SK-N-SH (cell line): ENCODE data around the gene GTSF1L. TPM values are rescaled to one million over a fixed set of nuclear protein-coding genes. Genes with fewer than 3 reads are reported as not detected.

Source experiments
- CTCF ChIA-PET: fragments of 300-600, 350-600 bp; formaldehyde crosslinking; extraction: SDS; loops from one replicate; lab custom pipeline; 2021; lab: Yijun Ruan, JAX
- POLR2A ChIA-PET: fragments of 350-600 bp; sonication (Branson Sonifier 250); formaldehyde crosslinking; extraction: SDS; loops from one replicate; lab custom pipeline; 2020; ENCODE audit warnings: antibody characterized with exemption, inconsistent platforms; lab: Yijun Ruan, JAX
- DNase-seq: peaks from one replicate; pipeline ENCODE4 v3.0.0; 2012
- H2AFZ ChIP-seq: fragments of 200-600 bp; sonication (generic); 2 replicates; pipeline ENCODE4 v1.8.1; 2016; ENCODE audit warnings: antibody characterized with exemption, mild to moderate bottlenecking, low read depth
- H3F3A ChIP-seq: fragments of 200-600 bp; sonication (generic); replicated peaks from 2 replicates; pipeline ENCODE3; 2016; ENCODE audit warnings: antibody characterized with exemption, mild to moderate bottlenecking; ENCODE audit not compliant: insufficient read depth
- H3K27ac ChIP-seq, 2 experiments: fragments of 200-500 bp in 1 of 2; fragments of 200-600 bp in 1 of 2; sonication (Bioruptor generic) in 1 of 2; sonication (generic), shearing (Covaris generic) in 1 of 2; 2 replicates each; pipeline versions ENCODE4 v1.5.1 to v1.6.1; 2014 to 2016; ENCODE audit warnings: low read depth in 2 of 2, inconsistent platforms in 1 of 2, low read length in 1 of 2, mild to moderate bottlenecking in 1 of 2, mixed read lengths in 1 of 2
- H3K27me3 ChIP-seq: fragments of 200-600 bp; sonication (generic), shearing (Covaris generic); 2 replicates; pipeline ENCODE4 v1.6.1; 2016; ENCODE audit warnings: mixed run types; ENCODE audit not compliant: insufficient read depth
- H3K36me3 ChIP-seq, 2 experiments: fragments of 200-500 bp in 1 of 2; fragments of 200-600 bp in 1 of 2; sonication (Bioruptor generic) in 1 of 2; sonication (generic) in 1 of 2; replicated peaks in 1 of 2; 2 replicates each; pipeline versions ENCODE3 to v1.5.1; 2014 to 2016; ENCODE audit warnings: low read length in 1 of 2, mild to moderate bottlenecking in 1 of 2; ENCODE audit not compliant: insufficient read depth in 2 of 2, control insufficient read depth in 1 of 2
- H3K4me1 ChIP-seq, 2 experiments: fragments of 200-500 bp in 1 of 2; fragments of 200-600 bp in 1 of 2; sonication (Bioruptor generic) in 1 of 2; sonication (generic), shearing (Covaris generic) in 1 of 2; 2 replicates each; pipeline versions ENCODE4 v1.5.1 to v1.6.1; 2014 to 2016; ENCODE audit warnings: low read depth in 1 of 2, low read length in 1 of 2, mixed run types in 1 of 2; ENCODE audit not compliant: insufficient read depth in 2 of 2, control insufficient read depth in 1 of 2
- H3K4me2 ChIP-seq: fragments of 200-600 bp; sonication (generic), shearing (Covaris generic); 2 replicates; pipeline ENCODE4 v1.6.1; 2017; ENCODE audit warnings: mixed run types
- H3K4me3 ChIP-seq, 2 experiments: fragments of 200-500 bp in 1 of 2; fragments of 200-600 bp in 1 of 2; sonication (Bioruptor generic) in 1 of 2; sonication (generic), shearing (Covaris generic) in 1 of 2; 2 replicates each; pipeline versions ENCODE4 v1.5.1 to v1.8.1; 2014 to 2016; ENCODE audit warnings: low read depth in 2 of 2, inconsistent platforms in 1 of 2, low read length in 1 of 2, mild to moderate bottlenecking in 1 of 2, mixed read lengths in 1 of 2, moderate library complexity in 1 of 2
- H3K79me2 ChIP-seq: fragments of 200-600 bp; sonication (generic); 2 replicates; pipeline ENCODE4 v1.8.1; 2017; ENCODE audit warnings: mild to moderate bottlenecking; ENCODE audit not compliant: insufficient read depth
- H3K9ac ChIP-seq: fragments of 200-600 bp; sonication (generic); 2 replicates; pipeline ENCODE4 v1.6.1; 2017; ENCODE audit warnings: mixed run types
- H3K9me2 ChIP-seq: fragments of 200-600 bp; sonication (generic); 2 replicates; pipeline ENCODE4 v1.6.1; 2017; ENCODE audit warnings: mixed run types
- H3K9me3 ChIP-seq: fragments of 200-600 bp; sonication (generic); 2 replicates; pipeline ENCODE4 v1.6.1; 2017; ENCODE audit warnings: mixed run types, mild to moderate bottlenecking, moderate library complexity
- H4K20me1 ChIP-seq: fragments of 200-600 bp; sonication (generic); 2 replicates; pipeline ENCODE4 v1.6.1; 2017; ENCODE audit warnings: mild to moderate bottlenecking, mixed run types; ENCODE audit not compliant: insufficient read depth
- FOSL2 ChIP-seq: IDR thresholded peaks from 2 replicates; pipeline ENCODE4 v1.4.0; 2012; ENCODE audit warnings: low read depth, mild to moderate bottlenecking, moderate library complexity, borderline replicate concordance
- JUND ChIP-seq: IDR thresholded peaks from 2 replicates; pipeline ENCODE4 v1.4.0; 2012
- NRF1 ChIP-seq: IDR thresholded peaks from 2 replicates; pipeline ENCODE4 v1.6.1; 2012; ENCODE audit warnings: low read depth, mild to moderate bottlenecking, low read length
- RAD21 ChIP-seq: IDR thresholded peaks from 2 replicates; pipeline ENCODE4 v1.6.1; 2012; ENCODE audit warnings: mild to moderate bottlenecking, low read length
- RXRA ChIP-seq: IDR thresholded peaks from 2 replicates; pipeline ENCODE4 v1.4.0; 2012; ENCODE audit warnings: low read depth, mild to moderate bottlenecking, borderline replicate concordance
- SMC3 ChIP-seq: IDR thresholded peaks from 2 replicates; pipeline ENCODE4 v1.6.1; 2012; ENCODE audit warnings: low read depth, low read length, improper control_type of control experiment
- TCF12 ChIP-seq: IDR thresholded peaks from 2 replicates; pipeline ENCODE4 v1.4.0; 2012
- YY1 ChIP-seq: IDR thresholded peaks from 2 replicates; pipeline ENCODE4 v1.4.0; 2012; ENCODE audit warnings: low read depth, mild to moderate bottlenecking
- WGBS: methylation state at CpG from one replicate; pipeline ENCODE4 v1.1.6; 2017; ENCODE audit warnings: low lambda C conversion rate; 5-methylcytosine and 5-hydroxymethylcytosine counted together
- polyA plus RNA-seq, 3 experiments: library from polyadenylated mRNA; depleted of rRNA; stranded (reverse); fragments of >200 nt; gene quantifications; 2 replicates each; pipeline ENCODE4 v1.2.3, GENCODE V29; 2012
- TF ChIP-seq, protein P1 (sequence below): IDR thresholded peaks from 2 replicates; pipeline ENCODE4 v1.6.1; 2012; ENCODE audit warnings: mild to moderate bottlenecking, low read depth, low read length, moderate library complexity
- TF ChIP-seq, protein P2 (sequence below): IDR thresholded peaks from 2 replicates; pipeline ENCODE4 v1.4.0; 2012; ENCODE audit warnings: low read depth, borderline replicate concordance
- TF ChIP-seq, protein P3 (sequence below): fragments of 200-600 bp; sonication (generic); IDR thresholded peaks from 2 replicates; pipeline ENCODE4 v1.6.1; 2017; ENCODE audit warnings: antibody characterized with exemption, mild to moderate bottlenecking, moderate library complexity
- TF ChIP-seq, protein P4 (sequence below): IDR thresholded peaks from 2 replicates; pipeline ENCODE4; 2012

Gene GTSF1L
- polyA plus RNA-seq, 1 of the 3 experiments (the other 2 are of a cell fraction) = not detected

DNA sequence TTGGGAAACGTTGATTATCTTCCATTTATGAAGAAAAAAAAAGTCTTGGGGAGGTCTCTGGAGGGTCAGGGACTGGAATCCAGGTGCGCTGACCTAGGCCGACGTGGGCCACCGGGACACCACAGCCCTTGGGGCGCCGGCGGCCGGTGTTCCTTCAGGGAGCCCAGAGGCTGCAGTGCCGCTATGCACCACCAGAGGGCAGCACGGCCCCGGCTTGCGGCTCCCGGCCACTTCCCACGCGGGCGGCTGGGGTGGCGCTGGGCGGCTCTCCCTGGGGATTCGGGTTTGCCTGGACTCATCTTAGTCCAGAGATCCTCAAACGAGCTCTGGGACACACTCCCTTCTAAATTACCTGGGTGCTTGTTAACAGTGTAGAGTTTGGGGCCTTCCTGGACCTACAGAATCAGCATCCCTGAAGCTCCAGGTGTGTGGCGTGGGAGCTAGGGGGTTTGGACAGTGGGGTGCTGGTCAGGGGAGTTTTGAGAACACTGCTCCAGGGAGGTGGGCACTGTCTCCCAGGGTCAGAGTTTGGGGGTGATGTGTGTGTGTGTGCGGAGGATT lies 23.0 kb upstream of the GTSF1L start:
- H3K27ac ChIP-seq = no peak overlapping the region
- TF ChIP-seq, protein P1, sequence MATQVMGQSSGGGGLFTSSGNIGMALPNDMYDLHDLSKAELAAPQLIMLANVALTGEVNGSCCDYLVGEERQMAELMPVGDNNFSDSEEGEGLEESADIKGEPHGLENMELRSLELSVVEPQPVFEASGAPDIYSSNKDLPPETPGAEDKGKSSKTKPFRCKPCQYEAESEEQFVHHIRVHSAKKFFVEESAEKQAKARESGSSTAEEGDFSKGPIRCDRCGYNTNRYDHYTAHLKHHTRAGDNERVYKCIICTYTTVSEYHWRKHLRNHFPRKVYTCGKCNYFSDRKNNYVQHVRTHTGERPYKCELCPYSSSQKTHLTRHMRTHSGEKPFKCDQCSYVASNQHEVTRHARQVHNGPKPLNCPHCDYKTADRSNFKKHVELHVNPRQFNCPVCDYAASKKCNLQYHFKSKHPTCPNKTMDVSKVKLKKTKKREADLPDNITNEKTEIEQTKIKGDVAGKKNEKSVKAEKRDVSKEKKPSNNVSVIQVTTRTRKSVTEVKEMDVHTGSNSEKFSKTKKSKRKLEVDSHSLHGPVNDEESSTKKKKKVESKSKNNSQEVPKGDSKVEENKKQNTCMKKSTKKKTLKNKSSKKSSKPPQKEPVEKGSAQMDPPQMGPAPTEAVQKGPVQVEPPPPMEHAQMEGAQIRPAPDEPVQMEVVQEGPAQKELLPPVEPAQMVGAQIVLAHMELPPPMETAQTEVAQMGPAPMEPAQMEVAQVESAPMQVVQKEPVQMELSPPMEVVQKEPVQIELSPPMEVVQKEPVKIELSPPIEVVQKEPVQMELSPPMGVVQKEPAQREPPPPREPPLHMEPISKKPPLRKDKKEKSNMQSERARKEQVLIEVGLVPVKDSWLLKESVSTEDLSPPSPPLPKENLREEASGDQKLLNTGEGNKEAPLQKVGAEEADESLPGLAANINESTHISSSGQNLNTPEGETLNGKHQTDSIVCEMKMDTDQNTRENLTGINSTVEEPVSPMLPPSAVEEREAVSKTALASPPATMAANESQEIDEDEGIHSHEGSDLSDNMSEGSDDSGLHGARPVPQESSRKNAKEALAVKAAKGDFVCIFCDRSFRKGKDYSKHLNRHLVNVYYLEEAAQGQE = 0 out of 2 replicates have a peak, but pooled peaks have one; percentile 13
- TF ChIP-seq, protein P2, sequence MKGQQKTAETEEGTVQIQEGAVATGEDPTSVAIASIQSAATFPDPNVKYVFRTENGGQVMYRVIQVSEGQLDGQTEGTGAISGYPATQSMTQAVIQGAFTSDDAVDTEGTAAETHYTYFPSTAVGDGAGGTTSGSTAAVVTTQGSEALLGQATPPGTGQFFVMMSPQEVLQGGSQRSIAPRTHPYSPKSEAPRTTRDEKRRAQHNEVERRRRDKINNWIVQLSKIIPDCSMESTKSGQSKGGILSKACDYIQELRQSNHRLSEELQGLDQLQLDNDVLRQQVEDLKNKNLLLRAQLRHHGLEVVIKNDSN = no peak
- TF ChIP-seq FOSL2 = no peak
- no peak for TF ChIP-seq YY1
- TF ChIP-seq RXRA = no peak
- TF ChIP-seq SMC3 = peak; percentile 99
- no peak for TF ChIP-seq TCF12
- TF ChIP-seq, protein P3, sequence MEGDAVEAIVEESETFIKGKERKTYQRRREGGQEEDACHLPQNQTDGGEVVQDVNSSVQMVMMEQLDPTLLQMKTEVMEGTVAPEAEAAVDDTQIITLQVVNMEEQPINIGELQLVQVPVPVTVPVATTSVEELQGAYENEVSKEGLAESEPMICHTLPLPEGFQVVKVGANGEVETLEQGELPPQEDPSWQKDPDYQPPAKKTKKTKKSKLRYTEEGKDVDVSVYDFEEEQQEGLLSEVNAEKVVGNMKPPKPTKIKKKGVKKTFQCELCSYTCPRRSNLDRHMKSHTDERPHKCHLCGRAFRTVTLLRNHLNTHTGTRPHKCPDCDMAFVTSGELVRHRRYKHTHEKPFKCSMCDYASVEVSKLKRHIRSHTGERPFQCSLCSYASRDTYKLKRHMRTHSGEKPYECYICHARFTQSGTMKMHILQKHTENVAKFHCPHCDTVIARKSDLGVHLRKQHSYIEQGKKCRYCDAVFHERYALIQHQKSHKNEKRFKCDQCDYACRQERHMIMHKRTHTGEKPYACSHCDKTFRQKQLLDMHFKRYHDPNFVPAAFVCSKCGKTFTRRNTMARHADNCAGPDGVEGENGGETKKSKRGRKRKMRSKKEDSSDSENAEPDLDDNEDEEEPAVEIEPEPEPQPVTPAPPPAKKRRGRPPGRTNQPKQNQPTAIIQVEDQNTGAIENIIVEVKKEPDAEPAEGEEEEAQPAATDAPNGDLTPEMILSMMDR = peak; percentile 98
- TF ChIP-seq NRF1 = 0 out of 2 replicates have a peak, but pooled peaks have one; percentile 13
- TF ChIP-seq RAD21 = peak; percentile 95
- TF ChIP-seq, protein P4, sequence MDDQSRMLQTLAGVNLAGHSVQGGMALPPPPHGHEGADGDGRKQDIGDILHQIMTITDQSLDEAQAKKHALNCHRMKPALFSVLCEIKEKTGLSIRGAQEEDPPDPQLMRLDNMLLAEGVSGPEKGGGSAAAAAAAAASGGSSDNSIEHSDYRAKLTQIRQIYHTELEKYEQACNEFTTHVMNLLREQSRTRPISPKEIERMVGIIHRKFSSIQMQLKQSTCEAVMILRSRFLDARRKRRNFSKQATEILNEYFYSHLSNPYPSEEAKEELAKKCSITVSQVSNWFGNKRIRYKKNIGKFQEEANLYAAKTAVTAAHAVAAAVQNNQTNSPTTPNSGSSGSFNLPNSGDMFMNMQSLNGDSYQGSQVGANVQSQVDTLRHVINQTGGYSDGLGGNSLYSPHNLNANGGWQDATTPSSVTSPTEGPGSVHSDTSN = no peak
- no peak for TF ChIP-seq JUND
- TF ChIP-seq, all 33 proteins: peak for 5
- peaks cover 4 to 6% of the 10 kb centered on the region in 2 experiments; a peak in 2 of 4 replicates for H3K4me1 ChIP-seq
- no peaks in the 10 kb centered on the region for H3K9me3 ChIP-seq
- DNase-seq = peak; percentile 93
- H3K9ac ChIP-seq = no peak overlapping the region
- H3K36me3 ChIP-seq = no peaks in the 10 kb centered on the region
- H3K9me2 ChIP-seq = no peaks in the 10 kb centered on the region
- H3K4me3 ChIP-seq = no peak overlapping the region; a peak in 1 of 4 replicates
- no peaks in the 10 kb centered on the region for H4K20me1 ChIP-seq
- ChIA-PET CTCF (interaction anchor here (0.5 to 9.9 kb wide), 80 partner anchors 8 to 458 kb away, joined by 3 to 134 read pairs (median 4); no protein-coding TSS in a partner anchor), POLR2A (no interaction called here)
- H3F3A ChIP-seq = peaks cover under 1% of the 10 kb centered on the region
- 21% methylated on average over 13 of the region's 23 CpGs for WGBS
- H3K4me2 ChIP-seq = no peak overlapping the region
- H2AFZ ChIP-seq = no peak overlapping the region
- H3K79me2 ChIP-seq = no peaks in the 10 kb centered on the region
- no peaks in the 10 kb centered on the region for H3K27me3 ChIP-seq
